OCI-LY3 (cell line): ENCODE data around the gene CCDC187.

Experiments used
- CTCF ChIP-seq: fragments of 200-600, 300-600 bp; sonication (generic); IDR thresholded peaks from 2 replicates; pipeline ENCODE4 v1.5.1; 2014; ENCODE audit warnings: antibody characterized with exemption, low read length, low read depth
- EZH2phosphoT487 ChIP-seq: fragments of 200-600 bp; shearing (Covaris generic); IDR thresholded peaks from 2 replicates; pipeline ENCODE4 v1.6.1; 2018; ENCODE audit warnings: antibody characterized with exemption, mixed run types, low read depth

DNA sequence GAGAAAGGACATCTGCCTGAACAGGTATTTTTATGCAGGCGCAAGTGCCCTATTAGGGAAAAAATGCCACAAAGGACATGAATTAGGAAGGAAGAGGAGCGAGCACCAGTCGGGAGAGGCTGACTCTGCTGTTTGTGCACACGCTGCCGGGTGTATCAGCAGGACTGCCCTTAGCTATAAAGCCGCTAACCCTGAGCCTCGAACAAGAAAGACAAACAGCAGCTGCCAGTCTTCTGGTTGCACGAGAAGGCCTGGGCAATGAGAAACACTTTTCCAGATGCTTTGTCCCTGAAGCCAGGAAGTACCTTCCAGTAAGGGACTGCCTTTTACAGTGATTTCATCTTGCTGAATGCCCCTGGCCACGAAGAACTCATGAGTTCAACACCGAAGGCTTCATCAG, 70.9 kb downstream of the CCDC187 start:
- TF ChIP-seq CTCF, result no peak
- no peak for TF ChIP-seq EZH2phosphoT487
